Activated CD8-positive, alpha-beta T cell treated with anti-CD3 and anti-CD28 coated beads for 36 hours (primary cell): ENCODE data around the gene PPP1R3D. TPM values are rescaled to one million over a fixed set of nuclear protein-coding genes. Genes with fewer than 3 reads are reported as not detected.

Experiments used
- ATAC-seq: fragments of 200-7000 bp; cut with Tn5 transposase; one replicate; pipeline ENCODE4 v1.10.0; 2021; ENCODE audit warnings: mild to moderate bottlenecking, moderate library complexity
- CTCF ChIA-PET: fragments of 350-600 bp; sonication (Branson Sonifier 250); formaldehyde crosslinking; loops from one replicate; lab custom pipeline; 2021; ENCODE audit warnings: antibody characterized with exemption; lab: Charles Lee
- POLR2A ChIA-PET: fragments of 350-600 bp; sonication (Branson Sonifier 250); formaldehyde crosslinking; loops from one replicate; lab custom pipeline; 2021; ENCODE audit warnings: antibody characterized with exemption; lab: Charles Lee
- DNase-seq: peaks from one replicate; pipeline ENCODE4 v3.0.0-alpha.2; 2020
- H3K27ac Mint-ChIP-seq: one replicate; pipeline ENCODE4 v1.8.0; 2021; ENCODE audit warnings: mild to moderate bottlenecking, mixed read lengths
- H3K27me3 Mint-ChIP-seq: one replicate; pipeline ENCODE4 v1.8.0; 2021; ENCODE audit warnings: mixed read lengths
- H3K36me3 Mint-ChIP-seq: one replicate; pipeline ENCODE4 v1.8.0; 2021; ENCODE audit warnings: low read depth, mixed read lengths
- H3K4me1 Mint-ChIP-seq: one replicate; pipeline ENCODE4 v1.8.0; 2021; ENCODE audit warnings: low read depth, mixed read lengths
- H3K4me3 Mint-ChIP-seq: one replicate; pipeline ENCODE4 v1.8.0; 2021; ENCODE audit warnings: mild to moderate bottlenecking, moderate library complexity, mixed read lengths
- H3K9me3 Mint-ChIP-seq: one replicate; pipeline ENCODE4 v1.8.0; 2021; ENCODE audit warnings: mixed read lengths
- CTCF ChIP-seq: fragments of 200-600 bp; IDR thresholded peaks from one replicate; pipeline ENCODE4 v1.8.0; 2022; ENCODE audit warnings: antibody characterized with exemption, mild to moderate bottlenecking
- intact Hi-C: fragments of 100-400 bp; cut with micrococcal nuclease; formaldehyde crosslinking; loops from one replicate; pipeline ENCODE4 v1.10.0; 2022
- total RNA-seq, 2 experiments: library from RNA; stranded (reverse); gene quantifications; one replicate each; pipeline ENCODE4 v1.2.3, GENCODE V29; 2021

The PPP1R3D gene
- total RNA-seq, 2 experiments from 2014 or later = 3.9 to 4.2 TPM

DNA sequence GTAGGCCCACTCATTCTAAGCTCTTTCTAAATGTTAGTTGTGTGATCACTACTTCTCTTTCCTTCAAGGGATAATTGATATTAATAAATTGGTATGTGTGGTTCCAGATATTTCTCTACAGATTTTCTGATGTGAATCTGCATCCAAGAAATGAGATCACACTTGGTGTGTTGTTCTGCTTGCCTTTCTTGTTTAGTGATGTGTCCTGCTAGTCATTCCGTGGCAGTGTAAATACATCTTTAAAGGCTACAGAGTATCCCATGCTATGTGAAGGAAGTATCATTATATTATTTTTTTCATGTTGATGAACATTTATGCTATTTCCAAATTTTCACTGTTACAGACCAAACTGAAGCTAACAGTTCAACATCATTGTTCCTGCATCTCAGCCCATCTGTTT, 31.3 kb upstream of the PPP1R3D start:
- intact Hi-C loops = no loop called here
- no peaks in the 10 kb centered on the region for H3K4me1 Mint-ChIP-seq
- H3K27me3 Mint-ChIP-seq = no peaks in the 10 kb centered on the region
- DNase-seq (no peak), ATAC-seq (no peak)
- H3K9me3 Mint-ChIP-seq = no peaks in the 10 kb centered on the region
- H3K4me3 Mint-ChIP-seq = no peak overlapping the region
- CTCF ChIA-PET = no interaction called here
- H3K27ac Mint-ChIP-seq = no peak overlapping the region
- no peak for TF ChIP-seq CTCF
- H3K36me3 Mint-ChIP-seq = peaks cover 5% of the 10 kb centered on the region
- POLR2A ChIA-PET = no interaction called here

DNA sequence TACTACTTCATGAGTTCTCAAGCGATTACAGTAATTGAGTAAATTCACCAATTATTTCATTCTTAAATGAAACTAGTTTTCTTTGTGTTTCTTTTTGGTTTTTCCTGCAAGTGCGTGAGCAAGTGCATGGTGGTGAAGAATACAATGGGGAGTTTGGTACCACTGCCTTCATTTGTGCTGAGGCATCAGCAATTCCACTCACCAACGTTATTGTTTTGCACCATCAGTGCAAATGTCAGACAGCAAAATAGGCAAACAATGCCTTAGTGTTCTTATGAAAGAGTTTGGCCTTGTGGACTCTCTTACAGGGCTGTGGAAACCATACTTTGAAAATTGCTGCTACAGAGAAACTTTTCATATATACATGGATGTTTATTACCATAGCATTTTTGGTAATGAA, 26.3 kb upstream of the PPP1R3D start:
- ATAC-seq = no peak
- no peak for TF ChIP-seq CTCF
- Mint-ChIP-seq H3K9me3 (no peaks in the 10 kb centered on the region), H3K4me1 (no peaks in the 10 kb centered on the region), H3K27ac (no peak overlapping the region), H3K4me3 (no peak overlapping the region), H3K27me3 (no peaks in the 10 kb centered on the region), H3K36me3 (peaks cover 2% of the 10 kb centered on the region)
- no peak for DNase-seq
- CTCF ChIA-PET = no interaction called here
- POLR2A ChIA-PET = no interaction called here
- intact Hi-C loops = no loop called here

DNA sequence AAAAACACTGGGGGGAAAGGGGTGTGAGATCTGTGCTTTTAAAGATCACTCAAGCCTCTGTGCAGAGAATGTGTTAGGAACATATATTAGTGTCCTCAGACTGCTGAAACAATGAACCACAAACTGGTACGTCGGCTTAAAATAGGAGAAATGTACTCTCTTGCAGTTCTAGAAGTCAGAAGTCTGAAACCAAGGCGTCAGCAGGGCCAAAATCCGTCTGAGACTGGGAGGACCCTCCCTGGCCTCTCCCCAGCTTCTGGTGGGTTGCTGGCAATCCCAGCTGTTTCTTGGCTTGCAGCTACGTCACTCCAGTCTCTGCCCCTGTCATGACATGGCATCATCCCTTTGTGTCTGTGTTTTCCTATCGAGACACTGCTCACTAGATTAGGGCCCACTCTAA, 22.1 kb upstream of the PPP1R3D start:
- H3K27me3 Mint-ChIP-seq = no peaks in the 10 kb centered on the region
- no peak for ATAC-seq
- CTCF ChIA-PET = no interaction called here
- H3K36me3 Mint-ChIP-seq = peaks cover 1% of the 10 kb centered on the region
- no peak for TF ChIP-seq CTCF
- intact Hi-C loops = no loop called here
- POLR2A ChIA-PET = no interaction called here
- no peak overlapping the region for H3K27ac Mint-ChIP-seq
- no peak overlapping the region for H3K4me3 Mint-ChIP-seq
- H3K4me1 Mint-ChIP-seq = no peaks in the 10 kb centered on the region
- H3K9me3 Mint-ChIP-seq = no peaks in the 10 kb centered on the region
- no peak for DNase-seq

GRCh38 chr20:59961423-59961822, 21.3 kb upstream of the PPP1R3D start:
- Mint-ChIP-seq H3K36me3 (peaks cover 1% of the 10 kb centered on the region), H3K27ac (no peak overlapping the region), H3K4me1 (no peaks in the 10 kb centered on the region), H3K9me3 (no peaks in the 10 kb centered on the region), H3K27me3 (no peaks in the 10 kb centered on the region), H3K4me3 (no peak overlapping the region)
- no peak for ATAC-seq
- intact Hi-C loops = no loop called here
- ChIA-PET POLR2A (no interaction called here), CTCF (interaction anchor here (1.8 kb wide), 1 partner anchor 12 kb away, joined by 6 read pairs; no protein-coding TSS in a partner anchor)
- no peak for DNase-seq
- TF ChIP-seq CTCF = no peak

- H3K27ac Mint-ChIP-seq = no peak overlapping the region
- ChIA-PET CTCF (interaction anchor here (2.5 kb wide), 1 partner anchor 9 kb away, joined by 11 read pairs; no protein-coding TSS in a partner anchor), POLR2A (interaction anchor here (1.0 kb wide), 1 partner anchor 12 kb away, joined by 3 read pairs; no protein-coding TSS in a partner anchor)
- no peak for ATAC-seq
- no peaks in the 10 kb centered on the region for H3K27me3 Mint-ChIP-seq
- intact Hi-C loops = no loop called here
- DNase-seq = no peak
- TF ChIP-seq CTCF = no peak
- H3K9me3 Mint-ChIP-seq = no peaks in the 10 kb centered on the region
- no peak overlapping the region for H3K4me3 Mint-ChIP-seq
- peaks cover 1% of the 10 kb centered on the region for H3K36me3 Mint-ChIP-seq
- no peaks in the 10 kb centered on the region for H3K4me1 Mint-ChIP-seq
These were observed 18.5 kb upstream of the PPP1R3D start for GRCh38 chr20:59958626-59959025.
